ENCODE measurements around the gene GPR15LG. TPM values are rescaled to one million over a fixed set of nuclear protein-coding genes. Genes with fewer than 3 reads are reported as not detected.

The GPR15LG gene
- polyA plus RNA-seq, 1 experiment, result not detected

DNA sequence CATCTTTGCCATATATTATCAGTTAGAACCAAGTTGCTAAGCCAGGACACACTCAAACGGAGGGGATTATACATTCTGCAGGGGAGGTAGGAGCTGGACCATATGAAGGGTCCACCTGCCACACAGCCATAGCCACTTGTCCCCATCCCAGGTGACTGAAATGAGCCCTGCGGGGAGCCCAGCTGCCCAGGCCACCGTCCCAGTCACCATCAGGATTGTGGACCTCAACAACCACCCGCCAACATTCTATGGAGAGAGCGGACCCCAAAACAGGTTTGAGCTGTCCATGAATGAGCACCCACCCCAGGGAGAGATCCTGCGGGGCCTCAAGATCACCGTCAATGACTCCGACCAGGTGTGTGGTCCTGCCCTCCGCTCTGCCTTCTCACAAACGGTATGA, 34.4 kb downstream of the GPR15LG start:
- ChIA-PET POLR2A (no interaction called here), CTCF (interaction anchor here (0.7 to 1.2 kb wide), 3 partner anchors 10 to 60 kb away, joined by 3 to 4 read pairs (median 3); no protein-coding TSS in a partner anchor)
- Histone ChIP-seq H3K4me3 (ENCODE audit: low read depth, low read length) (no peak overlapping the region), H3K36me3 (ENCODE audit: control insufficient read depth, insufficient read depth, low read length) (no peaks in the 10 kb centered on the region), H3K27me3 (ENCODE audit: control insufficient read depth, insufficient read depth, low read length) (0 out of 2 replicates have a peak, but pooled peaks cover 2% of the 10 kb centered on the region)
- DNase-seq (ENCODE audit: low read depth), result no peak
- TF ChIP-seq, protein P1, sequence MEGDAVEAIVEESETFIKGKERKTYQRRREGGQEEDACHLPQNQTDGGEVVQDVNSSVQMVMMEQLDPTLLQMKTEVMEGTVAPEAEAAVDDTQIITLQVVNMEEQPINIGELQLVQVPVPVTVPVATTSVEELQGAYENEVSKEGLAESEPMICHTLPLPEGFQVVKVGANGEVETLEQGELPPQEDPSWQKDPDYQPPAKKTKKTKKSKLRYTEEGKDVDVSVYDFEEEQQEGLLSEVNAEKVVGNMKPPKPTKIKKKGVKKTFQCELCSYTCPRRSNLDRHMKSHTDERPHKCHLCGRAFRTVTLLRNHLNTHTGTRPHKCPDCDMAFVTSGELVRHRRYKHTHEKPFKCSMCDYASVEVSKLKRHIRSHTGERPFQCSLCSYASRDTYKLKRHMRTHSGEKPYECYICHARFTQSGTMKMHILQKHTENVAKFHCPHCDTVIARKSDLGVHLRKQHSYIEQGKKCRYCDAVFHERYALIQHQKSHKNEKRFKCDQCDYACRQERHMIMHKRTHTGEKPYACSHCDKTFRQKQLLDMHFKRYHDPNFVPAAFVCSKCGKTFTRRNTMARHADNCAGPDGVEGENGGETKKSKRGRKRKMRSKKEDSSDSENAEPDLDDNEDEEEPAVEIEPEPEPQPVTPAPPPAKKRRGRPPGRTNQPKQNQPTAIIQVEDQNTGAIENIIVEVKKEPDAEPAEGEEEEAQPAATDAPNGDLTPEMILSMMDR (IDR thresholded peaks at IDR 0.05; ENCODE audit: insufficient read depth, low read depth, low read length), result no peak

DNA sequence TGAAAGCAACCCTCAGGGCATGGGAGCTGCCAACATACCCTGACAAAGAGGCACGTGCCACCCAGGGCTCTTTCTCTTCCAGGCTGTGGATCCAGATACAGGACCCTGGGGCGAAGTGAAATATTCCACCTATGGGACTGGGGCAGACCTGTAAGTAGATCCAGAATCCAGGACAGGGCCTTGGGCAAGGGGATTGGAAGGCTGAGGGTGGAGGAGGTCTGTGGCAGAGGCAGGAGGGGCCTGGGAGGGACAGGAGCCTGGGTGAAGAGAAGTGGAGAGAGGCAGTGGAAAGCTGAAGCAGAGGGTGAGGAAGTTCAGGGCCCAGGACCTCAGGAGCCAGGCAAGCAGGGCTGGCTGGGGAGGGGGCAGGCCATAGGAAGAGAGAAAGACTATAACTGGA, 38.0 kb downstream of the GPR15LG start:
- TF ChIP-seq, protein P1 (IDR thresholded peaks at IDR 0.05; ENCODE audit: insufficient read depth, low read depth, low read length), result no peak
- ChIA-PET CTCF (no interaction called here), POLR2A (no interaction called here)
- H3K4me3 ChIP-seq (ENCODE audit: low read depth, low read length), result no peak overlapping the region
- H3K27me3 ChIP-seq (ENCODE audit: control insufficient read depth, insufficient read depth, low read length), result 0 out of 2 replicates have a peak, but pooled peaks cover 2% of the 10 kb centered on the region
- no peak for DNase-seq (ENCODE audit: low read depth)
- no peaks in the 10 kb centered on the region for H3K36me3 ChIP-seq (ENCODE audit: control insufficient read depth, insufficient read depth, low read length)

DNA sequence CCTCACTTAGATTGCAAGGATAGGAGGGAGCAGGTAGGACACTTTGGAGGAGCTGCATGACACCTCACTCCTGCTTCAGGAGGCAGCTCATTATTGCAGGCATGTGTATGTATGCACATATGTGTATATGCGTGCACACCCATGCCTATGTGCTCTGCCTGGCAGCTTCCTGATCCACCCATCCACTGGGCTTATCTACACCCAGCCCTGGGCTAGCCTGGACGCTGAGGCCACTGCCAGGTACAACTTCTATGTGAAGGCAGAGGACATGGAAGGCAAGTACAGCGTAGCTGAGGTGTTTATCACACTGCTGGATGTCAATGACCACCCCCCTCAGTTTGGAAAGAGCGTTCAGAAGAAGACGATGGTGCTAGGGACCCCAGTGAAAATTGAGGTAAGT, 38.4 kb downstream of the GPR15LG start:
- Histone ChIP-seq H3K27me3 (ENCODE audit: control insufficient read depth, insufficient read depth, low read length) (0 out of 2 replicates have a peak, but pooled peaks cover 2% of the 10 kb centered on the region), H3K36me3 (ENCODE audit: control insufficient read depth, insufficient read depth, low read length) (no peaks in the 10 kb centered on the region), H3K4me3 (ENCODE audit: low read depth, low read length) (no peak overlapping the region)
- no peak for DNase-seq (ENCODE audit: low read depth)
- POLR2A ChIA-PET, result no interaction called here
- CTCF ChIA-PET, result interaction anchor here (0.7 kb wide), 1 partner anchor 64 kb away, joined by 3 read pairs; no protein-coding TSS in a partner anchor
- TF ChIP-seq, protein P1 (IDR thresholded peaks at IDR 0.05; ENCODE audit: insufficient read depth, low read depth, low read length), result no peak

DNA sequence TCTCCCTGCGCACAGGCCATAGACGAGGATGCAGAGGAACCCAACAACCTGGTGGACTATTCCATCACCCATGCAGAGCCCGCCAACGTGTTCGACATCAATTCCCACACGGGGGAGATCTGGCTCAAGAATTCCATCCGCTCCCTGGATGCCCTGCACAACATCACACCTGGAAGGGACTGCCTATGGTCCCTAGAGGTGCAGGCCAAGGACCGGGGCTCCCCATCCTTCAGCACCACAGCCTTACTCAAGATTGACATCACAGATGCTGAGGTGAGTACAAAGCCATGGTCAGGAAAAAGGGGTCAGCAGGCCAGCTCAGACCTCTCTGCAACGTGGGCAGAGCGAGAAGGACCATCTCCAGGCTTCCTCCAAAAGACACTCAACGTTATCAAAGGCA, 39.5 kb downstream of the GPR15LG start:
- Histone ChIP-seq H3K36me3 (ENCODE audit: control insufficient read depth, insufficient read depth, low read length) (no peaks in the 10 kb centered on the region), H3K27me3 (ENCODE audit: control insufficient read depth, insufficient read depth, low read length) (0 out of 2 replicates have a peak, but pooled peaks cover 2% of the 10 kb centered on the region), H3K4me3 (ENCODE audit: low read depth, low read length) (no peak overlapping the region)
- DNase-seq (ENCODE audit: low read depth), result no peak
- ChIA-PET CTCF (interaction anchor here (1.6 kb wide), 1 partner anchor 20 kb away, joined by 3 read pairs; no protein-coding TSS in a partner anchor), POLR2A (no interaction called here)
- TF ChIP-seq, protein P1 (IDR thresholded peaks at IDR 0.05; ENCODE audit: insufficient read depth, low read depth, low read length), result no peak

DNA sequence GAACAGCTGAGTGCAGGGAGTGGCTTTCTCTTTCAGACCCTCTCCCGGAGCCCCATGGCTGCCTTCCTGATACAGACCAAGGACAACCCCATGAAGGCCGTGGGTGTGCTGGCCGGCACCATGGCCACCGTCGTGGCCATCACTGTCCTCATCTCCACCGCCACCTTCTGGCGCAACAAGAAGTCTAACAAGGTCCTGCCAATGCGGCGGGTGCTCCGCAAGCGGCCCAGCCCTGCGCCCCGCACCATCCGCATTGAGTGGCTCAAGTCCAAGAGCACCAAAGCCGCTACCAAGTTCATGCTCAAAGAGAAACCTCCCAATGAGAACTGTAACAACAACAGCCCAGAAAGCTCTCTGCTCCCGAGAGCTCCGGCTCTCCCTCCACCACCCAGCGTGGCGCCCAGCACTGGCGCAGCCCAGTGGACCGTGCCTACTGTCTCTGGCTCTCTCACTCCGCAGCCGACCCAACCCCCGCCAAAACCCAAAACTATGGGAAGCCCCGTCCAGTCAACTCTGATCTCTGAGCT, 40.5 kb downstream of the GPR15LG start:
- no peak for DNase-seq (ENCODE audit: low read depth)
- CTCF ChIA-PET, result interaction anchor here (0.7 to 1.6 kb wide), 3 partner anchors 9 to 51 kb away, joined by 3 to 4 read pairs (median 3); no protein-coding TSS in a partner anchor

More for the DNA sequence above, 40.5 kb downstream of the GPR15LG start:
- no peaks in the 10 kb centered on the region for H3K36me3 ChIP-seq (ENCODE audit: control insufficient read depth, insufficient read depth, low read length)
- TF ChIP-seq, protein P1 (IDR thresholded peaks at IDR 0.05; ENCODE audit: insufficient read depth, low read depth, low read length), result no peak
- no peaks in the 10 kb centered on the region for H3K27me3 ChIP-seq (ENCODE audit: control insufficient read depth, insufficient read depth, low read length)
- POLR2A ChIA-PET, result no interaction called here
- H3K4me3 ChIP-seq (ENCODE audit: low read depth, low read length), result no peak overlapping the region
